ENCODE measurements around the gene ERMAP. TPM values are rescaled to one million over a fixed set of nuclear protein-coding genes. Genes with fewer than 3 reads are reported as not detected.
A peak's percentile ranks its signal among the peaks of the same experiment; 100 is the strongest.
"Not testable (repeated sequence)": the region's sequence is repeated elsewhere in the genome, so short reads cannot be mapped to it uniquely, and the experiment has no call there.

The ERMAP gene
- total RNA-seq, 1 experiment from 2014 or later, result 5.9 TPM

DNA sequence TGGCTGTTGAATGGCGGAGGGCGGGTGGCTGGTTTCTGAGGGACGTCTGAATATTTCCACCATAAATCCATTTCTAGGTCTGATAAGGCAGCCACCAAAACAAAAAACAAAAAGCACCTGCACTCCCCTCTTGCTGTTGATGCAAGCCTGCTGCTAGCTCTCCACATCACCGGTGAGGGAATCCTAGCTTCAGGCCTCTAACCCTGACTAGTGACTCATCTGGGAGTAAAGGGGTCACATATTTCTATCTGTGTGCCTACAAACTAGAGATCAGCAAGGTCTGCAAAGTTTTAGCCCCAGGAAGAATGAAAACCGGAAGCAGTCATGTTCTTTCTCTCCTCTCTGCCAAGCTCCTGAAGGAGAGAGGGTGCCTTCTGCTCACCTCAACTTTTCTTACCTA, 10.3 kb upstream of the ERMAP start:
- DNase-seq (ENCODE audit: low read depth), result no peak

DNA sequence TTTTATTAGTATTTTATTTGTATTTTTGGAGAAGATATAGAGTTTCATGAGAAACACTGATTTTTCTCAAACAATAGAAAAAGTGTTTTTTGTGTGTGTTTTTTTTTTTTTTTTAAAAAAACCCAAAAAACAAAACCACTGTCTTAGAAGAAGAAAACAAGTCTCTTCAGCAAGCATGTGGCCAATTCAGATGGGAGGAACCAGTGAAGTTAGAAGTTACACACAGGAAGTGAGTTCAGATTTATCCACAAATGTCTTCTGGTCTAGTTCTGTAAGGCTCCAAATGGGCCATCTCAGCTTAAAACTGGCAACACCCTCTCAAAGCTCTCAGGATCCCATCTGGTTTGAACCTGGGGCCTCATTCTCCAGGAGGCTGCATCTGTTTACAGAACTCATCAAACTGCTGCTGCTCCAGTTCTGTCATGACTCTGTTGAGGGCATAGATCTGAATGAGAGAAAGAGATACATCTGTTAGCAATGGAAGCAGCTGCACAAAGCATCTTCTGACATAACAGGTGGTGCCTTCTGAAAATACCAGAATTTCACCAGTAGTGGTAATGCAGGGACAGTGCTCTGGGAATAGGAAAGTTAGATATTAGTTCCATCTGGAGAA, 9.8 kb upstream of the ERMAP start:
- DNase-seq (ENCODE audit: low read depth), result no peak

DNA sequence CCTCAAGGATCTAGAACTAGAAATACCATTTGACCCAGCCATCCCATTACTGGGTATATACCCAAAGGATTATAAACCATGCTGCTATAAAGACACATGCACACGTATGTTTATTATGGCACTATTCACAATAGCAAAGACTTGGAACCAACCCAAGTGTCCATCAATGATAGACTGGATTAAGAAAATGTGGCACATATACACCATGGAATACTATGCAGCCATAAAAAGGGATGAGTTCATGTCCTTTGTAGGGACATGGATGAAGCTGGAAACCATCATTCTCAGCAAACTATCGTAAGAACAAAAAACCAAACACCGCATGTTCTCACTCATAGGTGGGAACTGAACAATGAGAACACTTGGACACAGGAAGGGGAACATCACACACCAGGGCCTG, 2.1 kb upstream of the ERMAP start:
- DNase-seq (ENCODE audit: low read depth), result not testable (repeated sequence)

DNA sequence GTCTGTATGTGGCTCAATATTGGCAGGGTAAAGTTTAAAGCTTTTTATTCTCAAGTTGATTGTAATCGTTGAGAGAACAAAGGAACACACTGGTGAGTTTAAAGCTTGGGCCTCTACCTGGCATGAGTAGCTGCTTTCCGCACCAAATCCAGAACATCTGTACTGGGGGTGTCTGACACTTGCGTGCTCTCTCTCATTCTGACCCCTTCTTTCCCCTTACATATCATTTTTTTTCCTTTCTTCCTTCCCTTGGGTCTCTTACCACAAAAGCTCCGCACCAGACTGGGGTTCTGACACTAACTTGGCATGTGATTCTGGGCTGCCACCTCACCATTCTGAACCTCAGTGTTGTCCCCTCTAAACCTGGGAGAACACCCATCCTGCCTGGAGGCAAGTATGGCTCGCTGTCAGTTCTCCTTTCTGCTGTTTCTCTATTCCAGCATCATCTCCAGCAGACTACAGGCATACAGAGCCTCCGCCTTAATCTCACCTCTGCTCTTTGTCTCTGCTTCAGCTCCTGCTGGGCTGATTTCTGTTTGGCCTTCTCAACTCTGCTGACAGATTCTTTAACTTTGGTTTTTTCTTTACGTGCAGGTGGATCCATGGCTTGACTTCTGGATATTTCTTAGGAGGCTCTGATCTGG, 859 bp upstream of the ERMAP start:
- peak; percentile 5 for DNase-seq (ENCODE audit: low read depth)

DNA sequence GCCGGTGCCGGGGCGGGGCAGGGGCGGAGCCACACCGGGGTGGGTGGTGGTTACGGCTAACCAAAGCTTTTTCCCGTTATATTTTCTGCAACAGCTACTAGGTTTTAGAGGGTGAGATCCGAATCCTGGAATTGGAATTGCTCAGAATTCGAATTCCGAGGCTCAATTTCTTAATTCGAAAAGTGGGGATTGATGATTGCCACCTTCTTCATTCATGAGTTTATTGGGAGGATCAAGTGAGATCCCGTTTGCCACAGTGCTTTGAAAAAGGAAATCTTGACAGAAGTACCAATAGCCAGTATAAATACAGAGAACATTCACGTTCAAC, 482 bp downstream of the ERMAP start:
- peak; percentile 8 for DNase-seq (ENCODE audit: low read depth)

DNA sequence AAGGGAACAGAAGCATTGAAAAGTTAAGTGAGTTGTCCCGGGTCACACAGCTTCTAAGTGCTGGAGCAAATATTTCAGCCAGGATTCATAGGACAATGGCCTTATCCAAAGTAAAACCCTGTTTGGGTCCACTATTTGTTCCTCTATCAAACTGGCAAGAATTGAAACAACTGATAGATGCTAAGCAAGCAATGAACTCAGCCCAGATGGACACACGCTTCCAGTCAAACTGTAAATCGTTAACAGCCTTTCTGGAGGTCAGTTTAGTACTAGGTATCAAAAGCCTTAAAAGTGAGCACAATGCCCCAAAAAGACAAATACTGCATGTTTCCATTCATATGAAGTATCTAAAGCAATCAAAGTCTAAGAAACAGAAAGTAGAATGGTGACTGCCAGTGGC, 1.1 kb downstream of the ERMAP start:
- no peak for DNase-seq (ENCODE audit: low read depth)

DNA sequence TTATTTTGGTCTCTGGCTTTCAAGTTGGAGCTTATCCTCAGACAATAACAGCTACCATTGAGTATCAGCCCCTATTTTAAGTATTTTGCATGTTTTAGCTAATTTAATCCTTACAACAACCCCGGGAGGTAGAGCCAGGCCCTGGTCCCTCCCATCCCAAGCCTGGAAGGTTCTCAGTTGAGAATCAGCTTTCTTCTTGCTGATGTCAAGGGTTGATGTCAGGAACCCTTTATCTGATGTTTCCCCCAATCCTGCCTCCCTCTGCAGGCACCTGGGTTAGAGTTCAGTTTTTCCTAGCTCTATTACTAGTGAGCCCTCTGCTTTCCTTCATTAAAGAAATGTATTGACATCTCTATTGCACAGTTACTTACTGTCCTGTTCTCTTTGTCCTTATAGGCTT, 3.9 kb downstream of the ERMAP start:
- DNase-seq (ENCODE audit: low read depth), result no peak

DNA sequence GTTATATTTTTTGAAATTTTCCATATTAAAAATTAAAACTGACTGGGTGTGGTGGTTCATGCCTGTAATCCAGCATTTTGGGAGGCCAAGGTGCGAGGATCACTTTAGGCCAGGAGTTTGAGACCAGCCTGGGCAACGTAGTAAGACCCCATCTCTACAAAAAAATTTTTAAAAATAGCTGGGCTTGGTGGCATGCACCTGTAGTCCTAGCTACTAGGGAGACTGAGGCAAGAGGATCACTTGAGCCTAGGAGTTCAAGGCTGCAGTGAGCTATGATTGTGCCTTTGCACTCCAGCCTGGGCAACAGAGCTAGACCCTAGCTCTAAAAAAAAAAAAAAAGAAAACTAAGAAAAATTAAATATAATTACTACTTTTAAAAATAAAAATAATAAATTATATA, 4.8 kb downstream of the ERMAP start:
- no peak for DNase-seq (ENCODE audit: low read depth)

DNA sequence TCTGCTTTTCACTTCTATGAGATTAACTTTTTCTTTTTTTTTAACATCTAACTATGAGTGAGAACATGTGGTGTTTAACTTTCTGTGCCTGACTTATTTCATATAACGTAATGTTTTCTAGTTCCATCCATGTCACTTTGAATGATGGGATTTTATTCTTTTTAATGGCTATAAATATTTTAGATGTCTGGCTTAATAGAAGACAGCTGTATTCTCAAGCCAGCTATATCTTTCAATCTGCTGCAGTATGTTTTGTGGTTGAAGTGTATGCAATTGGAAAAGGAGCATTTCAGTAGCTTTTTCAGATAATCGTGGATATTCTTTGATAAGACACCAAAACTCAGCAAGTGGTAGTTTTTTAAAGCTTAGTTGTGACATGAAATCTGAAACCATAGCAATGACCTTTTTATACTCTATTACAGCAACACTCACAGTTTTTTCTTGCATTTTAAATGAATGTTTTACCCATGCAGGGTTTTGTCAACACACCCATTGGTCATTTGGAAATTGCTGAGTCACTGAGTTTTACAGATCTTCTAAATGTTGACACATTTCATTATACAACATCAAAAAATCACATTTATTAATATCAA, 6.0 kb downstream of the ERMAP start:
- no peak for DNase-seq (ENCODE audit: low read depth)

DNA sequence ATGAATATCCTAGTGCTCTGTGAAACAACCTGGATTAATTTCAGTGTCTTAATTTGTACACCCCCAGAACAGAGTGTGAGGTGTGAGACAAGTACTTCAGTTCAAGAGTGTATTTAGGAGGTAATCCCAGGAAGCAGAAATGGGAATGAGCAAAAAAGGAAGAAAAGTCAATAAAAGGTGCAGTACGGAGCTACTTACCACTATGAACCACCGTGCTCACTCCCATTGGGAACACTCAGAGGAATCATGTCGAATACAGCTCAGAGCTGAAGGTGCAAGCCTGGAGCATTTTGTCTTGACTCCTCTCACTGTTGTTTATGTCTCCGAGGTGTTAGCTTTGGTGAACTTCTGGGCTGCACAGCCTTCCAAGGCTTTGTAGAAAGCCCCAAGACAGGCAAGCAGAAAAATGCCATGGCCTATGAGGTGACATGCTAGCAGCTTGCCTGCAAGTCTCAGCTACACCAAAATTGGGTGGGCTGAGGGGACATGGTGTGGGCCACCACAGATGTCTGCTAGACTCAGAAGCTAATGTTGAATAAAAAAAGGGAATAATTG, 7.6 kb downstream of the ERMAP start:
- DNase-seq (ENCODE audit: low read depth), result no peak

DNA sequence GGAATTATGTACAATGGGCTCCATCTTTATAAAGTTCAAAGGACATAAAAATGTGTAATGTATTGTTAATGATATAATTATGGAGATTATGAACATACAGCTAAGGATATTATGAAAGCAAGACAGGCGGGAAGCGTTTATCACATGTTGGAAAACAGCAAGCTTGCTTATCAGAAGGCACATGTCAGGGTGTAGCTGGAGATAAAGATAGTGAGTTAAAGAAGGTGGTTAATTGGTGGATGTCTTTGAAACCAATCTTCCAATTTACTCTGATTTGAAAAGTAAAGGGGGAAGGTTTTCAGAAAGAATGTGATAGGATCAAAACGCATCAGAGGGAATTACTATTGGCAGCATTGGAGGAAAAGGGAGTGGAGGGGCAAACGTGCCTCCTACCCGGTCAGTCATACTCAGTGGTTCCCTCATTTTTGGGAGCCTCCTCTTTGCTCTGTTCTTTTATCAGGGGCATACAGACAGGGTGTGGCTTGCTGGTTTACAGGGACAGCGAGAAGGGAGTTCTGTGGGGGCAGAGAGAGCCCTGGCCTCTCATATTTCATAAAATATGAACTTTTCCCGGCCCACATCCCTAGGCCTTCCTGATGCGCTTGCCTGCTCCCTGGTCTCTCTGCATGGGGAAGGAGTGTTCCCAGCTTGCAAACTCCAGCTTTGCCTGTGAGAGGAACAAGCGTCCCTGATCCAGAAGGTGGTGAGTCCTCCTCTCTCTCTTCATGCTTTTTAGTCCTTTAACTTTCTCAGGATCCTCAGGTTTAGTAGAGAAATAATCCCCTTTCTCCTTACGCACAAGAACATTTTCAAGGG, 8.3 kb downstream of the ERMAP start:
- no peak for DNase-seq (ENCODE audit: low read depth)

DNA sequence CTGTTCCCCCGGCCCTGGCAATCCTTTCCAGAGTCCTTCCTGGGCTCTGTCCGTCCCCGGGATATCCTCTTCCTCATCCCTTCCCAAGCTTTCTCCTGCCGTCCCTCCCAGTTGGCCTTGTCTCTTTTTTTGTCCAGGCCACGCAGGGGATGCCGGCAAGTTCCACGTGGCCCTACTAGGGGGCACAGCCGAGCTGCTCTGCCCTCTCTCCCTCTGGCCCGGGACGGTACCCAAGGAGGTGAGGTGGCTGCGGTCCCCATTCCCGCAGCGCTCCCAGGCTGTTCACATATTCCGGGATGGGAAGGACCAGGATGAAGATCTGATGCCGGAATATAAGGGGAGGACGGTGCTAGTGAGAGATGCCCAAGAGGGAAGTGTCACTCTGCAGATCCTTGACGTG, 13.7 kb downstream of the ERMAP start:
- DNase-seq (ENCODE audit: low read depth), result no peak

DNA sequence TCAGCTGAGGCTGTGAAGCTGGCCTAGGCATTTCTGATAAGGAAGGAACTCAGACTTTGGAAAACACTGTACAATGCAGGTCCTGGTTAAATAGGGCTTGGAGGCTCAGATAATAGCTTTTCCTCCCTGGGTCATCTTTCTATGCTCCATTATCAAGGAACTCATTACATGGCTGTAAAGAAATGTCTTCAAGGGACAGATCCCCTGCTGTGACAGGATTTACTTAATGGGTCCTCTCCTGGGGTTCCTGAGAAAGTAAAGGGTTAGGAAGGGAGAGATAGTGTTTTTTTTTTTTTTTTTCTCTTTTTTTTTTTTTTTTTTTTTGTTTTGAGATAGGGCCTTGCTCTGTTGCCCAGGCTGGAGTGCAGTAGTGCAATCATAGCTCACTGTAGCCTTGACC, 14.4 kb downstream of the ERMAP start:
- DNase-seq (ENCODE audit: low read depth), result no peak

DNA sequence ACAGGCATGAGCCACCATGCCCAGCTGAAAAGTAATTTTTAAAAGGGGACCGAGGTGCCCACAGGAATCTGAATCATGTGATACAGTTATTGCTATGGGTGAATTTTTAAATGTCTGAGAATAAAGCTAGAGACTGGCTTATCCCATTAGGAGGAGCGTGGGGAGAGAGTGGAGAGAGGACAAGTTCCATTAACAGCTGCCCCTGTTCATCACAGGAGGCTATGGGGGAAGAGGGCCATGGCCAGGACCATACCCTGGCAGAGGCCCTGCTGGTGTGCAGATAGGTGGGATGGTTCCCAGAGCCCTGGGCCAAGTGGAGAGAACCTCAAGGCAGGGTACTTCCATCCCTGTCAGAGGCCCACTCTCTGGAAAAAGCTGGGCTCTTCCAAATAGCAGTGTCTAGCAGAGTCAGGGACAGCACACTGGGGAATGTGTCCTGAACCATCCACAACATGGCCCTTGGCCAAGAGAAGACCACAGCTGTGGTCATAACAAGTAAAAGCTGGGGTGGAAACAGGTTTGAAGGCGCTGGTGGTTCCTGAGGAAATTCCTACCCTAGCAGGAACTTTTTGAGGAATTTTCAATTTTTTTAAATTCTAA, 15.8 kb downstream of the ERMAP start:
- DNase-seq (ENCODE audit: low read depth), result no peak

DNA sequence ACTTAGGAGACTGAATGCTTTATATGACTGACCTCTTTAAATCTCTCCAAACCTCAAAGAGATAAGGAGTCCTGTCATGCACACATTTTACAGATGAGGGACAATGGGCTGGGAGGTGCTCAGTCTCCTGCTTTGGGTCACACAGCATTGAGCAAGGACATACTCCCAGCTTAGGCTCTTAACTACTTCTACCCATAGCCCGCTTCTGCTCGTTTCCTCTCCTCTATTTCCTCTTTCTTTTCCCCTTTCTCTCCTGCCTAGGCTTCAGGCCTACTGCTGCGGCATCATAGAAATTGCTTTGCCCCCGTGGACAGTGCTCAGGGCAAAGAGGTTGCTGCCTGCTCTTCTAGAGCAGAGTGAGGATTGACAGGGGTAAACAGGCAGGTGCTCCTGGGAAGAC, 17.1 kb downstream of the ERMAP start:
- no peak for DNase-seq (ENCODE audit: low read depth)

DNA sequence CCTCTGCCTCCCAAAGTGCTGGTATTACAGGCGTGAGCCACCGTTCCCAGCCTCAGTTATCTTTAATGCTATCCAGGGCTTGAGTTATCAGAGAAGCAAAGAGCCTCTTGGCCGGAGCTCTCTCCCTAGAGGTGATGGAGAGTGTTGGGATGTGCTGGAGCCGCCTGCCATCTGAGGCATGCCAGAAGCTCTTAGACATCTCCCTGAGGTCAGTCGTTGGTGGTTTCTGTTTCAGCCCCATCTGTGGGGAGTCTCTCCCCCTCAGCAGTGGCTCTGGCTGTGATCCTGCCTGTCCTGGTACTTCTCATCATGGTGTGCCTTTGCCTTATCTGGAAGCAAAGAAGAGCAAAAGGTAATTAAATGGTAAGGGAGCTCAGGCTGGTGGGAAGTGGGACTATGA, 17.9 kb downstream of the ERMAP start:
- no peak for DNase-seq (ENCODE audit: low read depth)

DNA sequence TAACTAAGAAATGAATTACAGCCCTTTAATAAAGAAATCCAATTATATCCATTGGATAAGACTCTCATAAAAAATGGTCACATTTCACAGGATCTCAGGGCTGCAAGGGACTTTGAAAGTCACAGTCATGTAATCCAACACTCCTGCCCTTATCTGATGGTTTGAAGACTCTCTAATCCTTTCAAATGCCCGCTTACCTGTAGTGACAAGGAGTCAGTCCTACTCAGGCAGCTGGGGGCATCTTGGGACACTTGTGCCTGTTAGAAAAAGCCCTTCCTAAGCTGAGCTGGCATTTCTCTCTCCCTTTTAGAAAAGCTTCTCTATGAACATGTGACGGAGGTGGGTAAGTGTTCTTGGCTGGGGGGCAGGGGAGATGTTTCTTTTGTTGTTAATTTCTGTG, 18.5 kb downstream of the ERMAP start:
- DNase-seq (ENCODE audit: low read depth), result no peak

DNA sequence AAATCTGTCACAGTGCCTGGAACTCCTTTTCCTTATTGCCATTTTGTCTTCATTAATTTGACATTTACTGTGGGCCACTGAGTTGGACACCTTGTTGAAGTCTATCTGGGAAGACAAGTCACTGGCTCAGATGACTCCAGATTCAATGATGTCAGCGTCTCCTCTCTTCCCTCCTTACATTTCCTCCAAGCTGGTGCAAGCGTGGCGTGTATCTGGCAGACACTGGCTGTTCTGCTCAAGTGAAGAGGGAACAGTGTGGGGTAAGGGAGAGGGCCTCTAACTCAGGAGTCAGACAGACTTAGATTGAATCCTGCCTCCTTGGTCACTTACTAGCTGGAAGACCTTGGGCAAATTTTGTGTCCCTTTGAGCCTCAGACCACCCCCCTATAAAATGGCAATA, 20.8 kb downstream of the ERMAP start:
- no peak for DNase-seq (ENCODE audit: low read depth)

DNA sequence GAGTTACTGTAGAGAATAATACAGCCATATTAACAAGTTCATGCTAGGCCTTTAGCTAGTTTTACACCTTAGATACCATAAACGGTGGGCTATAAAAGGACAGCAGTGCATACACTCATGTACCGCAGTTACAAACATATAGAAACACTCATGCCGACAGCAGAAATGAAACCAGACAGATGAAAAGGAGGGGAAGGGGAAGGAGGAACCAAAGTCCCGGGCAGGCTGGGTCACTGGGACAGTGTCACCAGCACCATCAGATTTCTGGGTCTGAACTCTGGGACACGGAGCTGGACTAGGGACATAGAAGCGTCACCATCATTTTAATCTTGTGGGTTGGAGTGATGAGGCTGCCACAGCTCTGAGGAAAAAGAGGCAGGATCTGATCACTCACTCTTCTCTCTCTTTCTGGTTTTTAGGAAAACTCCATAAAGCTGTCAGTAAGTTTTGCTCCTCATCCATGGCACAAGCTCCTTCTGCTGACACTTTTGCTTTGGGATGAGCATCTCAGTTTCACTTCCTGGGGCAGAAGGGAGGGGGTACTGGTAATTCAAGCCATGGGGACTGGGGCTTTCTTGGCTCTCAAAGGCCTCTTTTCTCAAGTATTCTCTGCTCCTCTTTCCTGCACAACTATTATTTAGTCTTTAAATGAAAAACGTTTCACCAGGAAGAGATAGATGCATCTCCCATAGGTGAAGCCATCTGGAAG, 21.7 kb downstream of the ERMAP start:
- no peak for DNase-seq (ENCODE audit: low read depth)

DNA sequence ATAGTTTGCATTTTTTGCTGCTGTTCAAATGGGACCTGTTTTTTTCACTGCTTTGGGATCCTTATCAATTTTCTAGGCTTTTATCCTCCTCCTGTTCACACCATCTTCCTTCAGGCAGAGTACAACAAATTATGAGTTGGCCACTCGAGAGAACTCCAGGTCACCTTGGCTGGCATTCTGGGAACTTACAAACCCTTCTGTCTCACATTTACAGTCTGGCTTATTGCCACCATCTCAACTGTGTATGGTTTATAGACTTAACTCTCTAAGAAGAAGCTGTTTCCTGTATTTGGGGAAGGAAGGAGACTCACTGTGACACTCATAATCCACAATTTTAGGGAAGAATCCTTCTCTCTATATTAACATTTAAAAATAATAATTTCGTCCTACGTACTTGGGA, 24.1 kb downstream of the ERMAP start:
- no peak for DNase-seq (ENCODE audit: low read depth)

Measured in HT1080 (cell line).